HUES48 (cell line): ENCODE measurements around the gene C5.
"Not testable (repeated sequence)": the region's sequence is repeated elsewhere in the genome, so short reads cannot be mapped to it uniquely, and the experiment has no call there.

ENCODE experiments used
- H3K27ac ChIP-seq: one replicate; pipeline ENCODE4 v1.7.0; 2013; ENCODE audit warnings: low read depth, low read length, inconsistent platforms
- H3K27me3 ChIP-seq: 2 replicates; pipeline ENCODE4 v1.6.1; 2013; ENCODE audit warnings: mild to moderate bottlenecking, low read length; ENCODE audit not compliant: control insufficient read depth, insufficient read depth
- H3K36me3 ChIP-seq: 2 replicates; pipeline ENCODE4 v1.6.1; 2013; ENCODE audit warnings: low read length; ENCODE audit not compliant: control insufficient read depth, insufficient read depth
- H3K4me1 ChIP-seq: 2 replicates; pipeline ENCODE4 v1.6.1; 2013; ENCODE audit warnings: mild to moderate bottlenecking, low read length; ENCODE audit not compliant: control insufficient read depth, insufficient read depth
- H3K4me3 ChIP-seq: 2 replicates; pipeline ENCODE4 v1.5.1; 2013; ENCODE audit warnings: mild to moderate bottlenecking, low read depth, low read length
- H3K9ac ChIP-seq: 2 replicates; pipeline ENCODE4 v1.6.1; 2013; ENCODE audit warnings: mild to moderate bottlenecking, low read depth, low read length, moderate library complexity
- H3K9me3 ChIP-seq: 2 replicates; pipeline ENCODE4 v1.6.1; 2013; ENCODE audit warnings: low read length; ENCODE audit not compliant: control insufficient read depth, insufficient read depth

C5 gene

DNA sequence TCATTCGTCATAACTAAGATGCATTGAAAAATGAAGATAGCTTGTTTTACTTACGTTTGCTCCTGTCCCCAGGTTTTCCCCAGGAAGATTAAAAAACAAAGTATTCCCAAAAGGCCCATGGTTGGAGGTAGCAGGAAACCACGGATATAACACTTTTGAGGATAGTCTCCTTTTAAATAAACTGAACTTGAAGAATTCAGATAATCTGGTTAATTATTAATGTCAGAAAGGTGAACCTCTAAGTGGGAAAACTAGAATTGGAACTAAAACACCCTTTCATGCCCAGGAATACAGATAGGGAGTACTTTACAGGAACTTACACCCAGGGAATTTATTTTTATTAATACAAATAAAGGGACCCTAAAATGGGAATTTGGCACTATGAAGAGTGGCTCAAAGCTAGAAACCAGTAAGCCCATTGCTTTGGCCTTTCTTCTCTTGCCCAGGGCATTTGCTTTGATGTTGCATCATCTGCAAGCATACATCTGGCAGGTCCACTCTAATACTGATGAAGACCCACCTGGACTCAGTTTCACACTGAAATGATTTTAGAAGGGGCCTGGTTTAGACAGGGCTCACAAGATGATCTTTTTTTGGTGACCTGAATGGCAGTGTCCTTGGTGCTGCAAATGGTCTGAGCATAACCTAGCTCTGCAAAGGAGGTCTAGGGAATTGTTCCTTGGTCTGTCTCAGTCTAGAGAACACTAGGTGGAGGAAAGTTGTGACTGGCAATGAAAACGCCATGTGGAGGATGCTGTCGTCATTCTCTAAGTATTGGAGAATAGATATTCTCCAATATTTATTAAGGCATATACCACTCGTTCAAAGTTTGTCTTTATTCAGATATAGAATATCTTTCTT, at the start of gene C5:
C5 (minus strand) TSS at position 148 of the 861 bp plus-strand sequence; CDS start at position 119, 29 bp downstream.
- H3K4me1 ChIP-seq: no peaks in the 10 kb centered on the region

GRCh38 chr9:121098567-121099198, 48.6 kb upstream of the C5 start:
- Histone ChIP-seq H3K9ac (no peak overlapping the region), H3K27me3 (no peaks in the 10 kb centered on the region), H3K9me3 (no peaks in the 10 kb centered on the region), H3K4me3 (no peak overlapping the region), H3K27ac (no peak overlapping the region), H3K36me3 (no peaks in the 10 kb centered on the region), H3K4me1 (no peaks in the 10 kb centered on the region)

More for the DNA sequence above, at the start of gene C5:
- no peak within 1 kb of the TSS for H3K27ac ChIP-seq
- no peak within 1 kb of the TSS for H3K4me3 ChIP-seq
- no peaks in the 10 kb centered on the region for H3K9me3 ChIP-seq
- H3K36me3 ChIP-seq: no peaks in the 10 kb centered on the region
- H3K9ac ChIP-seq: no peak within 1 kb of the TSS
- H3K27me3 ChIP-seq: no peaks in the 10 kb centered on the region

DNA sequence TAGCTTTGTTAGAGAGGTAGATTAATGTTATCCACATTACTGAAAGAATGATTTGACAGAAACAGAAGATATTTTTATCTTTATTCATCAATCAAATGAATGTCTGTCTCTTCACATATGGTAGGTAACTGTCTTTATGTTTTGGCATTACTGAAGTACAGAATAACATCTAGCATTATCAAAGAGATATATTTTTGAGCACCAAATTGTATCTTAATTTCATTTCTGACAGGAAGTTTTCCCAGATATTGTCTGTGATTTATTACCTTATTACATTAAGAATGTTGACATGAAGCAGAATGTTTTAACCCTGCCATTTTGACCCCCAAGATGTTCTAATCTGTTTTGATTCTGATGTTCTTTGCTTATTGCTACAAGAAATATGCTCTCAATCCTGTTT, 45.0 kb upstream of the C5 start:
- no peak overlapping the region for H3K9ac ChIP-seq
- no peak overlapping the region for H3K4me3 ChIP-seq
- no peak overlapping the region for H3K27ac ChIP-seq
- no peaks in the 10 kb centered on the region for H3K27me3 ChIP-seq
- no peaks in the 10 kb centered on the region for H3K4me1 ChIP-seq
- no peaks in the 10 kb centered on the region for H3K9me3 ChIP-seq
- no peaks in the 10 kb centered on the region for H3K36me3 ChIP-seq

DNA sequence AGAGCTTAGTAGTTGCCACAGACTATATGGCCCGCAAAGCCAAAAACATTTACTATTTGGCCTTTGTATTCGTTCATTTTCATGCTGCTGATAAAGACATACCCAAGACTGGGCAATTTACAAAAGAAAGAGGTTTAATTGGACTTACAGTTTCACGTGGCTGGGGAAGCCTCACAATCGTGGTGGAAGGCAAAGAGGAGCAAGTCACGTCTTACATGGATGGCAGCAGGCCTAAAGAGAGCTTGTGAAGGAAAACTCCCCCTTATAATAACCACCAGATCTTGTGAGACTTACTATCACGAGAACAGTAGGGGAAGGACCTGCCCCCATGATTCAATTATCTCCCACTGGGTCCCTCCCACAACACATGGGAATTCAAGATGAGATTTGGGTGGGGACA, 40.7 kb upstream of the C5 start:
- H3K9ac ChIP-seq, H3K27me3 ChIP-seq, H3K9me3 ChIP-seq, H3K4me3 ChIP-seq, H3K4me1 ChIP-seq, H3K36me3 ChIP-seq, H3K27ac ChIP-seq: not testable (repeated sequence)

- Histone ChIP-seq H3K27me3 (no peaks in the 10 kb centered on the region), H3K4me3 (no peak overlapping the region), H3K9ac (no peak overlapping the region), H3K27ac (no peak overlapping the region), H3K9me3 (no peaks in the 10 kb centered on the region), H3K36me3 (no peaks in the 10 kb centered on the region), H3K4me1 (no peaks in the 10 kb centered on the region)
Observed at GRCh38 chr9:121088576-121088975, 38.5 kb upstream of the C5 start.

DNA sequence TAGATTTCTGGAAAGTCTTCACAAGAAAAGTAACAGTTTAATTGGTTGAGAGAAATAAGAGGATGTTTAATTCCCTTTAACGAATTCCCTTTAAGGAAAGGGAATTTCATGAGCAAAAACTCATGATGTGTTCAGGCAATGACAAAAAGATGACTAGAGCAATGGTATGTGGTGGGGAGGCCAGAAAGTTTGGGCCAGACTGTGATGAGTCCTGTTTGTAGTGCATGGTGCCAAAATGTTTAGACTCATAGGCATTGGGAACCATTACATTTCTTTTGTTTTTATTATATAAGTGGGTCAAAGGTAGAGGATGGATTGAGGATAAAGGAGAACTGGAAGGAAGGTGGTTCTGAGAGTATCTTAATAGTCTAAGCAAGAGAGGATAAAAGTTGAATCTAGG, 35.6 kb upstream of the C5 start:
- no peak overlapping the region for H3K27ac ChIP-seq
- H3K9ac ChIP-seq: no peak overlapping the region
- H3K36me3 ChIP-seq: no peaks in the 10 kb centered on the region
- no peak overlapping the region for H3K4me3 ChIP-seq
- no peaks in the 10 kb centered on the region for H3K27me3 ChIP-seq
- no peaks in the 10 kb centered on the region for H3K4me1 ChIP-seq
- H3K9me3 ChIP-seq: no peaks in the 10 kb centered on the region

- Histone ChIP-seq H3K4me3 (no peak overlapping the region), H3K27ac (no peak overlapping the region), H3K4me1 (no peaks in the 10 kb centered on the region), H3K9me3 (no peaks in the 10 kb centered on the region), H3K27me3 (peaks cover 10% of the 10 kb centered on the region), H3K36me3 (no peaks in the 10 kb centered on the region), H3K9ac (no peak overlapping the region)
Observed at GRCh38 chr9:121082075-121082474, 32.0 kb upstream of the C5 start.

- H3K27me3 ChIP-seq: peaks cover 73% of the 10 kb centered on the region
- H3K9ac ChIP-seq: peak overlapping the region; percentile 81
- H3K4me1 ChIP-seq: 0 out of 2 replicates have a peak, but pooled peaks cover 6% of the 10 kb centered on the region
- no peaks in the 10 kb centered on the region for H3K9me3 ChIP-seq
- H3K4me3 ChIP-seq: peak overlapping the region; percentile 74
- H3K36me3 ChIP-seq: no peaks in the 10 kb centered on the region
- H3K27ac ChIP-seq: peak overlapping the region; percentile 97
Observed at GRCh38 chr9:121075251-121076036, 25.4 kb upstream of the C5 start.

GRCh38 chr9:121074370-121075250, 24.5 kb upstream of the C5 start, which contains the start of gene CNTRL:
Gene CNTRL, plus strand, starts transcription at chr9:121074955. Its CDS starts 13,372 bp downstream, at chr9:121088327.
- H3K27ac ChIP-seq: peak within 1 kb of the TSS; percentile 97
- H3K9me3 ChIP-seq: no peaks in the 10 kb centered on the region
- 0 out of 2 replicates have a peak, but pooled peaks cover 6% of the 10 kb centered on the region for H3K4me1 ChIP-seq

GRCh38 chr9:121073038-121073437, 23.0 kb upstream of the C5 start:
- Histone ChIP-seq H3K27me3 (peaks cover 95% of the 10 kb centered on the region), H3K27ac (no peak overlapping the region), H3K4me1 (0 out of 2 replicates have a peak, but pooled peaks cover 6% of the 10 kb centered on the region), H3K9ac (no peak overlapping the region), H3K36me3 (no peaks in the 10 kb centered on the region), H3K4me3 (no peak overlapping the region), H3K9me3 (no peaks in the 10 kb centered on the region)

More at GRCh38 chr9:121074370-121075250, 24.5 kb upstream of the C5 start, which contains the start of gene CNTRL:
- no peaks in the 10 kb centered on the region for H3K36me3 ChIP-seq
- peak within 1 kb of the TSS; percentile 81 for H3K9ac ChIP-seq
- peaks cover 80% of the 10 kb centered on the region for H3K27me3 ChIP-seq
- H3K4me3 ChIP-seq: peak within 1 kb of the TSS; percentile 74
